SH-SY5Y (cell line): Measurements from ENCODE around the gene IPO9.

Experiments
- GATA2 ChIP-seq: IDR thresholded peaks from 2 replicates; pipeline ENCODE4 v1.6.1; 2011; ENCODE audit warnings: mild to moderate bottlenecking, low read depth, low read length
- GATA3 ChIP-seq: IDR thresholded peaks from 2 replicates; pipeline ENCODE4 v1.6.1; 2011; ENCODE audit warnings: low read depth, mild to moderate bottlenecking, low read length, moderate library complexity

Gene IPO9

DNA sequence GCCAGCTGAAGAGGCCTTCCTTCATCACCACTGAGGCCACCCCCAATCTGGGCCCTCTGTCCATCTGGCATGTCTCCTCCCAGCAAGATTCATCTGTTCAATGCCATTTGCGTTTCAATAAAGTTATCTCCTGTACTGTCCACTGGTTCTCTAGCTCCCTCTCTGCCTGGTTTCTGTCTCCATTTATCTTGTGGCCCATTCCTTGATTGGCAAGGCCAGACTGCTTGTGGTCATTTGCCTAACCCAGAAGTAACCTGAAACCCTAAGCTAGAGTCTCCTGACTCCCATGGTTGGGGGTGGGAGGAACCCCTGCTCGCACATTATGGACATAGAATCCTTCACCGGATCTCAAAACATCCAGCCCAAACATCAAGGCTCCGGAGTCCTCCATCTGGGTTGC lies 2.1 kb upstream of the IPO9 start:
- no peak for TF ChIP-seq GATA2
- no peak for TF ChIP-seq GATA3

DNA sequence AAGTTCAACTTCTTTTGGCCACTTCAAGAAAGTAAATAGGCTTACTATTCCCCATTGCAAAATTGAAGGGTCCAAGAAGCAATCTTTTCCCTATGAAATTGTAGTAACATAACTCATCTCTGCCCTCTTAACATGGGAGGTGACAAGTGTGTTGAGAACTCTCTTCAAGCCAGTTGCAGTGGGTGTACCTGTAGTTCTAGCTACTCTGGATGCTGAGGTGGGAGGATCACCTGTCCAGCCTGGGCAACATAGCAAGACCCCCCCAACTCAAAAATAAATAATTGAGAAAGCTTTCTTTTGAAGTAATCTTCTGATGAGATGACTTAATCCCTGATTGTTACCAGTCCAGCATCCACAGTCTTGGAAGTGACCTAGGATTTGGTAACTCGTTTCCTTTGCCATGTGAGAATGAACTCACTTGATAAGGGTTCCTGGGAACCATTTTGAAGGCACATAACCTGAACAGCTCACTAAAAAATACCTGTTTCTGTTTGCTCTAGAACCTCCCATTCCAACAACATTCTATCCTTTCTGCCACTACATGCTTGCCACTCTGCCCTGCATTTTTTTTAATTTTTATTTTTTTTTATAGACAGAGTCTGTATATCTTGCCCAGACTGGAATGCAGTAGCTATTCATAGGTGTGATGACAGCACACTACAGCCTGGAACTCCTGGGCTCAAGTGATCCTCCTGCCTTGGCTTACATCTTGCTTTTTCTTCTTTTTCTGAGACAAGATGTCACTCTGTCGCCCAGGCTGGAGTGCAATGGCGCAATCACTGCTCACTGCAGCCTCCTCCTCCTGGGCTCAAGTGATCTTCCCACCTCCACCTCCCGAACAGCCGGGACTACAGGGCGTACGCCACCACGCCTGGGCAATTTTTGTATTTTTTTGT lies 1.4 kb upstream of the IPO9 start:
- TF ChIP-seq GATA2 = no peak
- TF ChIP-seq GATA3 = no peak

DNA sequence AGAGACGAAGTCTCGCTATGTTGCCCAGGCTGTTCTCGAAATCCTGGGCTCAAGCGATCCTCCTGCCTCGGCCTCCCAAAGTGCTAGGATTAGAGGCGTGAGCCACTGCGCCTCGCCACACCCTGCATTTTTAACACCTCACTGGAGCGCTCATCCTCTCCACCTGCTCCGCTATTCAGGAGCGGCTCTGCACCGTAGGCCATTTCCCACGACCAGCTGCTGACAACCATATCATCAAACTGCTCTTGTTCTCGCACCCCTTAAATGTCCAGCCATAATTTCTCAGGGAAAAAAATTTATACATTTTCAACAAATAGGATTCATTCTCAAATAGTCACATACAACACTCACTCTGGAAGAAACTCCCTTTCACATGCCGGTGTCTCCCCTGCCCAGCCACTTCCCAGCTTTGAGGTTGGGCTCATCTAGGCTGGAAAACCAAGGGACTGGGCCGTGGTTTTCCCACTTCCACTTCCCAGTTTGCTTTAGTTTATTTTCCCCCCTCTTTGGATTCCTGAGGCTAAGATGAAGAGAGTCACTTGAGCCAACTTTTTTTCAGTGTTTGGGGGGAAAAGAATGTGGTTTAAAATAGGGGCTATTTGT lies 639 bp upstream of the IPO9 start:
- TF ChIP-seq GATA3 (no peak), GATA2 (no peak)

DNA sequence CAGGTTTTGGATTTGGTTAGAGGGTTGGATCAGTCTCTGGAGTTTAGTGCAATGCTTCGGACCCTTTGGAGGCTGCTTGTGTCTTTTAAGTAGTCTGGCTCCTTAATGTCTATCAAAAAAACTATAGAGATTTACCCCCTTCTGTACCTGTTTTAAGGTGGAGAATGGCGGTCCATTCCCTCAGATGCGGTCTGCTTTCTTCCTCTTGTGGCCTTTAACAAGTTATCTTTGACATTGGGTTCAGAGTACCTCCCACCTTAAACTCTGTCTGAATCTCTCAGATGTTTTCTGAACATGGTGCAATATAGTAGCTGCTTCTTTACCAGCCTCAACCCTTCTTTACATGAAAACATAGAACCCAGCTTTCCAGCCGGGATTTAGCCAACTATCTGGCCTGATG lies 2.4 kb downstream of the IPO9 start:
- TF ChIP-seq GATA3 (no peak), GATA2 (no peak)

DNA sequence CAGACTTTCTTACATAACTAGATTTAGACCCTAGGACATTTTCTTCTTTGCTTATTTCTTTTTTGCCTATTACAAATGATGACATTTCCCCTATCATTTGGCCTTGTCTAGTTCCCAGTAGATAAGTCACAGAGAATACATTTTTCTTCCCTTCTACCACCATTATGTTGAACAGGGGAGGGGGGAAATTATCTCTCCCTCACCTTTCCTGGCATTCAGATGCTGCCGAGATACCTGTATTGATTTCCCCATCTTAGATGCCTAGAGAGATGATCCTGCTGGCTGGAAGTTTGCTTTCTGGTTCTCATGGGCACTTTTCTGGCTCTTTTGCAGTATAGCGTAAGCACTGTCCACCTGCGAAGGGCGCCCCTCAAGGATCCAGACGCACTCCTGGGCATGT lies 5.7 kb downstream of the IPO9 start:
- TF ChIP-seq GATA3 = no peak
- no peak for TF ChIP-seq GATA2

DNA sequence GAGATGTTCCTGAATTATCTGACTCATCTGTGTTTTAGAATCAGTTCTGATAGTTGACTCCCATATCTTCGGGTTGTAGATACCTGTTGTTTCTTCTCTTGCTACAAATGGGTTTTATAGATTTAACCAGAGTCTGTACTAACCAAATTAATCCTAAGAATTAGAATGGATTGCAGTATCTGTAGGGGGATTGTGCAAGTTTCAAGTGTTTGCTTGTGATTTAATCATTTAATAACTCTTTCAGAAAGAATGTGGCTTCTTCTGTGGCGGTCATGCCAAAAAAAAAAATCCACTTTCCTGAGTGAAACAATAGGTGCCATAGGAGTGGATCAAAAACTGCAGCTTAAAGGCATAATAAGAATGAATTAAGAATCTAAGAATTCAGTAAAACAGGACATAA lies 9.4 kb downstream of the IPO9 start:
- TF ChIP-seq GATA2 (no peak), GATA3 (no peak)

DNA sequence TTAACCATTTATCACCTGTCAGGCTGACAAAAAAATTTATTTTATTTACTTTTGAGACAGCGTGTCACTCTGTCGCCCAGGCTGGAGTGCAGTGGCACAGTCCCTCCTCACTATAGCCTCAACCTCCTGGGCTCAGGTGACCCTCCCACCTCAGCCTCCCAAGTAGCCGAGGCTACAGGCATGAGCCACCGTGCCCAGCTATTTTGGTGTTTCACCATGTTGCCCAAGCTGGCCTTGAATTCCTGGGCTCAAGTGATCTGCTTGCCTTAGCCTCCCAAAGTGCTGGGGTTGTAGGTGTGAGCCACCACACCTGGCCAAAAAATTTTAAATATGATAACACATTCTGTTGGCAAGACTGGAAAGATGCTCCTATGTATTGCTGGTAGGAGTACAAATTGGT lies 11.1 kb downstream of the IPO9 start:
- no peak for TF ChIP-seq GATA2
- no peak for TF ChIP-seq GATA3

DNA sequence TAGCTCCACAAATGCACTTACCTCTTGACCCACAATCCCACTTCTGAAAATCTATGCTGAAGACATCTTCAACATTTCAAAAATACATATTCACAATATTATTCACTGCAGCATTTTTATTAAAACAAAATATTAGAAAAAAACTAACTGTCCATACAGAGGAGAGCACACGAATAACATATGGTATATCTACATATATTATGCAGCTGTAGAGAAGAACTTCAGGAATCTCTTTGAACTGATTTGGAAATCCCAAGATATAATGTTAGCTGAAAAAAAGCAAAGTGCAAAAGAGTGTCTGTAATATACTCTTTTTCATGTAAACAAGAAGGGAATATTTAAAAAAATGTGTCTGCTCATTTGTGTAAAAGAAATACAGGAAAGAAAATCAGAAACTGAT lies 11.5 kb downstream of the IPO9 start:
- TF ChIP-seq GATA2 = no peak
- no peak for TF ChIP-seq GATA3

DNA sequence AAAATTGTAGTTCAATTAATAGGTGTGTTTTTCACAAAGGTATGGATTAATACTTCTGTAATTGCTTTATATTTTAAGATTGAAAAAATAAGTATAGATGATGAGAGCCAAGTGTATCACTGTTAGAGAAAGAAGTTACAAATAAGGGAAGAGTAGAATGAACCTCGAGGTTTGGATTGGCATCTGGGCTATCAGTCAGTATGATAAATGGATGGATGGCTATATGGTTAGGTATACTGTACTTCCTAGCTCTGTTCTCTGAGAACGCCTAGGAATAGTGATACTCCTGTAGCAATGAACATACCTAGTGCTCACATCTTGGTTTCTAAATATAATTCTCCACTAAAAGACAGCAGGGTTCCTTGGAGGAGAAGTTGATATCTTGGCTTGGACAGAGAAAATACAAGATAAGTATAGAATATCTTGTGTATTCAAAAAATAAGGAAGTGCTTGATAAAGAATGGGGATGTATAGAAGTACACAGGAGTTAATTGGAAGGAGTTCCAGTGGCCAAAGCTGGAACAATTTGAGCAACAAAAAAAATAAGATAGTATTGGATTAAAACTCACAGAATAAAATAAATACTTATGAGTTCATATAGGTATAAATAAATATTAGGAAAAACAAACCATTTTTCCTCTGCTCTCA lies 12.4 kb downstream of the IPO9 start:
- TF ChIP-seq GATA3 (no peak), GATA2 (no peak)

DNA sequence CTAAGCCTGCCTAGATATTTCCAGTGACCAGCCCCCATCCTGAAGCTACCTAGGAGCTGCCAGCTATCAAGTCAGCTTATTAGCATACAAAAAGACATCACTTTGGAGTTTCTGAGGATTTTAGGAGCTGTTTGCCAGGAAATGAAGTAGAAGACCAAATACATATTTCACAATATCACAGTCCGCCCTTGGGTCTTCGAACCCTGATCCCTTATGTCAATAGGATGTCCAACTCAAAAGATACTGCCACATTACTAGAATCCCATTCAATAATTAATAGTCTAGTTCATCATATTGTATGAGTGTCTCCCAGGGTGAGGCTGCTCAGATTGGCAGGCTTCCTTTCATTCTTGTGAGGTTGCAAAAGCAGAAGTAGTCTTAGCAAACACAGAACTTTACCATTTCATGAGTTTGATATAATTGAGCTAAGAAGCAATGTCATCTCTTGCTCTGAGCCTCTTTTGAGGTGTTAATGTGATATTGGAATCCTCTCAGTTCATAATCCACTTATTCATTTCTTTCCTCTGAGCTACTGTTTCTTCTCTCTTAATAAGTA lies 13.6 kb downstream of the IPO9 start:
- TF ChIP-seq GATA2 (no peak), GATA3 (no peak)

DNA sequence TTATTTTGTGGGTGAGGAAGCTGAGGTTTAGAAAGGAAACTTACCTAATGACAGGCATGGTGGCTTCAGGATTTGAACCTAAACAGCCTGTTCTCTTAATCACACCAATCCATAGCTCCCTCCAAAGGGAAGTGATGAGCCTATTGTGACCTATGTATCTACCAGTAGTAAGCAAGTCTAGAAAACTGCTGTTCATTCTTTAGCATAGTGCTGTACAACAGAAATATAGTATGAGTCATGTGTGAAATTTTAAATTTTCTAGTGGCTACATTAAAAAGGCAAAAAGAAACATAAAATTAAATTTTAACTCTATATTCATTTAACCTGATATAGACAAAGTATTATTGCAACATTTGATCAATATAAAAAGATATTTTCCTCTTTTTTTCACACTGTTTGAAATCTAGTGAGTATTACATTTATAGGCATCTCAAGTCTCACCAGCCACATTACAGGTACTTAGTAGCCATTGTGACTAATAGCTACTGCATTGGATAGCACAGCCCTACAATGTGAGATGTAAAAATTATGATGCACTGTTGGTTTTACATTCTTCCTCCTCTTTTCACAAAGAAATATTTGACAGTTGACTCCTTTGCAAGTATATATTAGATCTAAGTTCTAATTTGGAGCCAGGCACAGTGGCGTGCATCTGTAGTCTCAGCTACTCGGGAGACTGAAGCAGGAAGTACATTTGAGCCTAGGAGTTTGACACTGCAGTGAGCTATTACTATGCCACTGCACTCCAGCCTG lies 16.6 kb downstream of the IPO9 start:
- TF ChIP-seq GATA2 = no peak
- TF ChIP-seq GATA3 = no peak

DNA sequence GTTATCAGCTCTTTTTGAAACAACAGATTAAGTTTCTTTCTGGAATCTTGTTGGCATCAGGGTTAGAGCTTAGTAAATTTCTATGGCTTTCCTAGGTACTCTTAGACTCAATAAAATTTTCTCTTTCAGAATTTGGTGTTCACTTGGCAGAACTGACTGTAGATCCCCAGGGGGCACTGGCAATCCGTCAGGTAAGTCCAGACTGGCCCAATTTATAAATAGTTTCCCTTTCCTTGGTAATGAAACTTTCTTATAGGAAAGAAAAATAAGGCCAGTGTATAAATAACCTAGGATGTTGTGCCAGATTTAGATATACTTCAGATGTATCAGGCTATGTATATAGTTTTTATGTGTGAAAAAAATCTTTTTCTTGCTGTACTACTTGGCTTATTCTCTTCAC lies 18.2 kb downstream of the IPO9 start:
- no peak for TF ChIP-seq GATA2
- TF ChIP-seq GATA3 = no peak

DNA sequence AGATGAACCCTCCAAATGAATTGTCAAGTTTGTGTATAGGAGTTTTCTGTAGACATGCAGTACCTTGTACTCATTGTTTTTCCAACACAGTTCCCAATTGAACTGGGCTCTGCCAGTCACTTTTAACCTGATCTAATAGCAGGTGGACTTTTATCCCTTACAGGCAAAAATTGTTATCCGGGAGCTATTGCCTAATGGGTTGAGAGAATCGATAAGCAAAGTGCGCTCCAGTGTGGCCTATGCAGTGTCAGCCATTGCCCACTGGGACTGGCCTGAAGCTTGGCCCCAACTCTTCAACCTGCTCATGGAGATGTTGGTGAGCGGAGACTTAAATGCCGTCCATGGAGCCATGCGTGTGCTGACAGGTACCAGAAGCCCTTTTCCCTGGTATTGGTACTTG lies 19.3 kb downstream of the IPO9 start:
- TF ChIP-seq GATA2 = no peak
- TF ChIP-seq GATA3 = no peak
